Measurements from ENCODE around the gene RDX. TPM values are rescaled to one million over a fixed set of nuclear protein-coding genes. Genes with fewer than 3 reads are reported as not detected.

Gene RDX
- total and polyA plus RNA-seq, 9 of the 15 experiments (the other 6 are each of a cell fraction or from before 2014, with no cell fraction given), result 35.6 to 62.1 (median 54.3) TPM

DNA sequence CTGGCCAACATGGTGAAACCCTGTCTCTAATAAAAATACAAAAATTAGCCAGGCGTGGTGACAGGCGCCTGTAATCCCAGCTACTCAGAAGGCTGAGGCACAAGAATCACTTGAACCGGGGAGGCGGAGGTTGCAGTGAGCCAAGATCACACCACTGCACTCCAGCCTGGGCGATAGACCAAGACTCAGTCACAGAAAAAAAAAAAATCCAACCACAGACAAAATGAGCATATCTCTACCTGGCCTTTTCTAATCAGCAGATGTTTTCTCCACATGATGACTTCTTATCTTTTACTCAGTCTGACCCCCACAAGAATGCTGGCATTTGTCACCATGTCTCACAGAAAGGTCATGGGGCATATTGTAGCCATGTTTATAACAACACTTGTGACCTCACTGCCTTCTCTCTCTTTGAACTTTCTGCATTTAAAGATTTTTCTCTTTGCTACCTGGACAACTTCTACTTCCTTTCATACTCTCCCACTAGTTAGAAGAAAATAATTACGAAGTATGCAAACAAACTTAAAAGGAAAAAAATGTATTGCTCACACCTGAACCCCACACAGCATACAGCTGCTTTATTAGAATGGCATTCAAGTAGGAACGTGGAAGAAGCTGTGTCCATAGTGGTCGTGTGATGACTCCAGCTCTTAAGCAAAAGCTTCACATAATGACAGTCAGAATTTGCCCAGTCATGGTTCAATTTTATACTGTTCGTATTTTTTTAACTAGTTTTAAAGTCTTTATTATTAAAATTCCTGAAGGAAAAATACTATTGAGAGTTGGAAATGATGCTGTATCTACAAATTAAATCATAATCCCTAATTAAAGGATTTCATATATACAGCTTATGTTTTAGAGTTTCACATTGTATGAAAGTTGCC lies 137.9 kb downstream of the RDX start (continued):
- TF ChIP-seq PYGO2 (tag; IDR thresholded peaks at IDR 0.05) (no peak), PHF21A (IDR thresholded peaks at IDR 0.05; ENCODE audit: borderline replicate concordance, low read depth) (no peak), ETV6 (IDR thresholded peaks at IDR 0.05; ENCODE audit: borderline replicate concordance in 1 of 2, low read depth in 2 of 2, low read length in 1 of 2) (no peak), ETV6 (CRISPR knock-in tag; IDR thresholded peaks at IDR 0.05; ENCODE audit: borderline replicate concordance) (no peak), HMG20B (CRISPR knock-in tag; IDR thresholded peaks at IDR 0.05) (no peak)
- TF ChIP-seq, protein P1, sequence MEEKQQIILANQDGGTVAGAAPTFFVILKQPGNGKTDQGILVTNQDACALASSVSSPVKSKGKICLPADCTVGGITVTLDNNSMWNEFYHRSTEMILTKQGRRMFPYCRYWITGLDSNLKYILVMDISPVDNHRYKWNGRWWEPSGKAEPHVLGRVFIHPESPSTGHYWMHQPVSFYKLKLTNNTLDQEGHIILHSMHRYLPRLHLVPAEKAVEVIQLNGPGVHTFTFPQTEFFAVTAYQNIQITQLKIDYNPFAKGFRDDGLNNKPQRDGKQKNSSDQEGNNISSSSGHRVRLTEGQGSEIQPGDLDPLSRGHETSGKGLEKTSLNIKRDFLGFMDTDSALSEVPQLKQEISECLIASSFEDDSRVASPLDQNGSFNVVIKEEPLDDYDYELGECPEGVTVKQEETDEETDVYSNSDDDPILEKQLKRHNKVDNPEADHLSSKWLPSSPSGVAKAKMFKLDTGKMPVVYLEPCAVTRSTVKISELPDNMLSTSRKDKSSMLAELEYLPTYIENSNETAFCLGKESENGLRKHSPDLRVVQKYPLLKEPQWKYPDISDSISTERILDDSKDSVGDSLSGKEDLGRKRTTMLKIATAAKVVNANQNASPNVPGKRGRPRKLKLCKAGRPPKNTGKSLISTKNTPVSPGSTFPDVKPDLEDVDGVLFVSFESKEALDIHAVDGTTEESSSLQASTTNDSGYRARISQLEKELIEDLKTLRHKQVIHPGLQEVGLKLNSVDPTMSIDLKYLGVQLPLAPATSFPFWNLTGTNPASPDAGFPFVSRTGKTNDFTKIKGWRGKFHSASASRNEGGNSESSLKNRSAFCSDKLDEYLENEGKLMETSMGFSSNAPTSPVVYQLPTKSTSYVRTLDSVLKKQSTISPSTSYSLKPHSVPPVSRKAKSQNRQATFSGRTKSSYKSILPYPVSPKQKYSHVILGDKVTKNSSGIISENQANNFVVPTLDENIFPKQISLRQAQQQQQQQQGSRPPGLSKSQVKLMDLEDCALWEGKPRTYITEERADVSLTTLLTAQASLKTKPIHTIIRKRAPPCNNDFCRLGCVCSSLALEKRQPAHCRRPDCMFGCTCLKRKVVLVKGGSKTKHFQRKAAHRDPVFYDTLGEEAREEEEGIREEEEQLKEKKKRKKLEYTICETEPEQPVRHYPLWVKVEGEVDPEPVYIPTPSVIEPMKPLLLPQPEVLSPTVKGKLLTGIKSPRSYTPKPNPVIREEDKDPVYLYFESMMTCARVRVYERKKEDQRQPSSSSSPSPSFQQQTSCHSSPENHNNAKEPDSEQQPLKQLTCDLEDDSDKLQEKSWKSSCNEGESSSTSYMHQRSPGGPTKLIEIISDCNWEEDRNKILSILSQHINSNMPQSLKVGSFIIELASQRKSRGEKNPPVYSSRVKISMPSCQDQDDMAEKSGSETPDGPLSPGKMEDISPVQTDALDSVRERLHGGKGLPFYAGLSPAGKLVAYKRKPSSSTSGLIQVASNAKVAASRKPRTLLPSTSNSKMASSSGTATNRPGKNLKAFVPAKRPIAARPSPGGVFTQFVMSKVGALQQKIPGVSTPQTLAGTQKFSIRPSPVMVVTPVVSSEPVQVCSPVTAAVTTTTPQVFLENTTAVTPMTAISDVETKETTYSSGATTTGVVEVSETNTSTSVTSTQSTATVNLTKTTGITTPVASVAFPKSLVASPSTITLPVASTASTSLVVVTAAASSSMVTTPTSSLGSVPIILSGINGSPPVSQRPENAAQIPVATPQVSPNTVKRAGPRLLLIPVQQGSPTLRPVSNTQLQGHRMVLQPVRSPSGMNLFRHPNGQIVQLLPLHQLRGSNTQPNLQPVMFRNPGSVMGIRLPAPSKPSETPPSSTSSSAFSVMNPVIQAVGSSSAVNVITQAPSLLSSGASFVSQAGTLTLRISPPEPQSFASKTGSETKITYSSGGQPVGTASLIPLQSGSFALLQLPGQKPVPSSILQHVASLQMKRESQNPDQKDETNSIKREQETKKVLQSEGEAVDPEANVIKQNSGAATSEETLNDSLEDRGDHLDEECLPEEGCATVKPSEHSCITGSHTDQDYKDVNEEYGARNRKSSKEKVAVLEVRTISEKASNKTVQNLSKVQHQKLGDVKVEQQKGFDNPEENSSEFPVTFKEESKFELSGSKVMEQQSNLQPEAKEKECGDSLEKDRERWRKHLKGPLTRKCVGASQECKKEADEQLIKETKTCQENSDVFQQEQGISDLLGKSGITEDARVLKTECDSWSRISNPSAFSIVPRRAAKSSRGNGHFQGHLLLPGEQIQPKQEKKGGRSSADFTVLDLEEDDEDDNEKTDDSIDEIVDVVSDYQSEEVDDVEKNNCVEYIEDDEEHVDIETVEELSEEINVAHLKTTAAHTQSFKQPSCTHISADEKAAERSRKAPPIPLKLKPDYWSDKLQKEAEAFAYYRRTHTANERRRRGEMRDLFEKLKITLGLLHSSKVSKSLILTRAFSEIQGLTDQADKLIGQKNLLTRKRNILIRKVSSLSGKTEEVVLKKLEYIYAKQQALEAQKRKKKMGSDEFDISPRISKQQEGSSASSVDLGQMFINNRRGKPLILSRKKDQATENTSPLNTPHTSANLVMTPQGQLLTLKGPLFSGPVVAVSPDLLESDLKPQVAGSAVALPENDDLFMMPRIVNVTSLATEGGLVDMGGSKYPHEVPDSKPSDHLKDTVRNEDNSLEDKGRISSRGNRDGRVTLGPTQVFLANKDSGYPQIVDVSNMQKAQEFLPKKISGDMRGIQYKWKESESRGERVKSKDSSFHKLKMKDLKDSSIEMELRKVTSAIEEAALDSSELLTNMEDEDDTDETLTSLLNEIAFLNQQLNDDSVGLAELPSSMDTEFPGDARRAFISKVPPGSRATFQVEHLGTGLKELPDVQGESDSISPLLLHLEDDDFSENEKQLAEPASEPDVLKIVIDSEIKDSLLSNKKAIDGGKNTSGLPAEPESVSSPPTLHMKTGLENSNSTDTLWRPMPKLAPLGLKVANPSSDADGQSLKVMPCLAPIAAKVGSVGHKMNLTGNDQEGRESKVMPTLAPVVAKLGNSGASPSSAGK (IDR thresholded peaks at IDR 0.05), result no peak
- TF ChIP-seq, protein P2, sequence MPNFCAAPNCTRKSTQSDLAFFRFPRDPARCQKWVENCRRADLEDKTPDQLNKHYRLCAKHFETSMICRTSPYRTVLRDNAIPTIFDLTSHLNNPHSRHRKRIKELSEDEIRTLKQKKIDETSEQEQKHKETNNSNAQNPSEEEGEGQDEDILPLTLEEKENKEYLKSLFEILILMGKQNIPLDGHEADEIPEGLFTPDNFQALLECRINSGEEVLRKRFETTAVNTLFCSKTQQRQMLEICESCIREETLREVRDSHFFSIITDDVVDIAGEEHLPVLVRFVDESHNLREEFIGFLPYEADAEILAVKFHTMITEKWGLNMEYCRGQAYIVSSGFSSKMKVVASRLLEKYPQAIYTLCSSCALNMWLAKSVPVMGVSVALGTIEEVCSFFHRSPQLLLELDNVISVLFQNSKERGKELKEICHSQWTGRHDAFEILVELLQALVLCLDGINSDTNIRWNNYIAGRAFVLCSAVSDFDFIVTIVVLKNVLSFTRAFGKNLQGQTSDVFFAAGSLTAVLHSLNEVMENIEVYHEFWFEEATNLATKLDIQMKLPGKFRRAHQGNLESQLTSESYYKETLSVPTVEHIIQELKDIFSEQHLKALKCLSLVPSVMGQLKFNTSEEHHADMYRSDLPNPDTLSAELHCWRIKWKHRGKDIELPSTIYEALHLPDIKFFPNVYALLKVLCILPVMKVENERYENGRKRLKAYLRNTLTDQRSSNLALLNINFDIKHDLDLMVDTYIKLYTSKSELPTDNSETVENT (CRISPR knock-in tag; IDR thresholded peaks at IDR 0.05), result no peak

All from K562 (cell line).